ENCODE data around the gene BCAN. TPM values are rescaled to one million over a fixed set of nuclear protein-coding genes. Genes with fewer than 3 reads are reported as not detected.

The BCAN gene
- total and polyA plus RNA-seq, 2 of the 8 experiments (the other 6 are each of a cell fraction or from before 2014, with no cell fraction given) = 4.5 to 24.0 TPM

DNA sequence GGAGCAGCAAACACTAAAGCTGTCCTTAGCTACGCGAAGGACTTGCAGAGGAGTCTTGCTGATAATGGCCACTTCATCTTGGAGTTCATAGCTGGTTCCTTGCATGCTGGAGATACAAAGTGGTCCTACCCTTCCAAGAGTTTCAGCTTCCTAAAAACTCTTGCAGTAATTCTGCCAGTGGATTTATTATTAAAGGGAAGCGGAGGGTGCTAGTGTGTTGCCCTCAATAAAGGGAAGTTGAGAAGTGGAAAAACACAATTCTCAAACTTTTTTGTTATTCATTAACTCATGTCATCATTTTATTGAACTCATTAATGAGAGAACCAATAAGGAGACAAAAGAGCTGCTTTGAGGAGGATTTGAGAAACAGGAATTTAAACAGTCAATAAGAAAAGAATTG lies 29.3 kb upstream of the BCAN start:
- WGBS, 2 experiments (ENCODE audit: extremely low coverage in 1 of 2, insufficient coverage in 1 of 2, insufficient read length in 1 of 2, insufficient replicate concordance in 2 of 2, low coverage in 1 of 2, low lambda C conversion rate in 2 of 2, missing lambda C conversion rate in 1 of 2) = 91% methylated on average over 3 of the region's 3 CpGs; no CpG with 5 or more reads in 1 of the 2 experiments
- H4K20me1 ChIP-seq (replicated peaks in 1 of 2; ENCODE audit: control insufficient read depth in 1 of 2, insufficient read depth in 2 of 2, low read length in 2 of 2) = no peaks in the 10 kb centered on the region
- no peak overlapping the region for H3K14ac ChIP-seq (ENCODE audit: insufficient read length)
- H2BK12ac ChIP-seq (ENCODE audit: low read depth, low read length) = no peak overlapping the region
- no peak for TF ChIP-seq KDM5A (IDR thresholded peaks at IDR 0.05; ENCODE audit: low read length)
- TF ChIP-seq JUN (IDR thresholded peaks at IDR 0.05; ENCODE audit: low read depth, low read length) = no peak
- no peak for TF ChIP-seq POU5F1 (IDR thresholded peaks at IDR 0.05; ENCODE audit: low read depth, low read length)
- no peak for TF ChIP-seq CREB1 (IDR thresholded peaks at IDR 0.05)
- no peak for TF ChIP-seq SP2 (IDR thresholded peaks at IDR 0.05; ENCODE audit: low read length)
- no peak for TF ChIP-seq MAFK (IDR thresholded peaks at IDR 0.05; ENCODE audit: low read depth, low read length)
- no peak for TF ChIP-seq TBP (IDR thresholded peaks at IDR 0.05; ENCODE audit: low read depth, low read length)
- TF ChIP-seq, protein P1, sequence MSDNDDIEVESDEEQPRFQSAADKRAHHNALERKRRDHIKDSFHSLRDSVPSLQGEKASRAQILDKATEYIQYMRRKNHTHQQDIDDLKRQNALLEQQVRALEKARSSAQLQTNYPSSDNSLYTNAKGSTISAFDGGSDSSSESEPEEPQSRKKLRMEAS (IDR thresholded peaks at IDR 0.05) = no peak
- TF ChIP-seq CTBP2 (IDR thresholded peaks at IDR 0.05; ENCODE audit: borderline replicate concordance, insufficient read depth, insufficient read length, low read length) = no peak
- TF ChIP-seq HDAC6 (IDR thresholded peaks at IDR 0.05; ENCODE audit: low read depth, low read length) = no peak
- no peak for TF ChIP-seq JUND (IDR thresholded peaks at IDR 0.05; ENCODE audit: low read length)
- no peak for TF ChIP-seq YY1 (IDR thresholded peaks at IDR 0.05; ENCODE audit: low read depth, low read length)
- TF ChIP-seq CBX8 (IDR thresholded peaks at IDR 0.05; ENCODE audit: borderline replicate concordance, low read depth, low read length) = no peak
- TF ChIP-seq GABPA (IDR thresholded peaks at IDR 0.05; ENCODE audit: borderline replicate concordance, insufficient read depth, low read length) = no peak
- H3K27me3 ChIP-seq (replicated peaks in 1 of 4; ENCODE audit: control insufficient read depth in 3 of 4, extremely low read depth in 1 of 4, insufficient read depth in 3 of 4, low read length in 3 of 4) = 0 out of 7 replicates have a peak, but pooled peaks cover 0 to 3% (median 0%) of the 10 kb centered on the region in 4 experiments
- no peaks in the 10 kb centered on the region for H3K36me3 ChIP-seq (ENCODE audit: control insufficient read depth in 2 of 4, insufficient read depth in 4 of 4, low read length in 3 of 4)
- H3K27ac ChIP-seq (ENCODE audit: low read depth, low read length) = no peak overlapping the region
- no peak overlapping the region for H3K9ac ChIP-seq (replicated peaks in 1 of 4; ENCODE audit: extremely low read depth in 1 of 4, low read depth in 3 of 4, low read length in 3 of 4)
- no peaks in the 10 kb centered on the region for H3K23me2 ChIP-seq (ENCODE audit: low read depth, low read length)
- no peak overlapping the region for H3K18ac ChIP-seq (ENCODE audit: extremely low read depth, low read length)
- no peak overlapping the region for H3K4me3 ChIP-seq (ENCODE audit: extremely low read depth in 1 of 4, insufficient read depth in 2 of 4, low read depth in 3 of 4, low read length in 4 of 4)
- H3K79me1 ChIP-seq (ENCODE audit: low read depth, low read length) = no peaks in the 10 kb centered on the region
- no peak overlapping the region for H2BK15ac ChIP-seq (ENCODE audit: low read length)
- H2AFZ ChIP-seq (ENCODE audit: low read length) = no peak overlapping the region
- no peak overlapping the region for H3K23ac ChIP-seq (ENCODE audit: insufficient read length)
- H2BK5ac ChIP-seq (ENCODE audit: low read depth, low read length) = no peak overlapping the region
- no peak overlapping the region for H3K4ac ChIP-seq (replicated peaks; ENCODE audit: insufficient read length, low read depth, low read length)
- no peak overlapping the region for H3K56ac ChIP-seq (replicated peaks; ENCODE audit: insufficient read length, low read depth, low read length)
- H4K91ac ChIP-seq (replicated peaks; ENCODE audit: insufficient read length, low read length) = no peak overlapping the region
- no peak for DNase-seq (ENCODE audit: low read depth in 1 of 2, low spot score in 2 of 2)
- no peaks in the 10 kb centered on the region for H3K9me3 ChIP-seq (ENCODE audit: insufficient read depth in 2 of 2, low read depth in 1 of 2, low read length in 1 of 2)
- H3K79me2 ChIP-seq (ENCODE audit: control insufficient read depth in 1 of 2, insufficient read depth in 2 of 2, low read length in 2 of 2) = no peaks in the 10 kb centered on the region
- no peaks in the 10 kb centered on the region for H3K4me1 ChIP-seq (replicated peaks in 1 of 4; ENCODE audit: control insufficient read depth in 3 of 4, insufficient read depth in 4 of 4, low read length in 3 of 4)
- FAIRE-seq = no peak
- H2AK5ac ChIP-seq (ENCODE audit: low read depth, low read length) = no peak overlapping the region
- H4K8ac ChIP-seq (ENCODE audit: extremely low read depth, insufficient read depth, low read length) = no peak overlapping the region
- H2BK120ac ChIP-seq (replicated peaks; ENCODE audit: low read depth, low read length) = no peak overlapping the region
- H4K5ac ChIP-seq (ENCODE audit: insufficient read length, low read depth, low read length) = no peak overlapping the region
- POLR2A ChIA-PET (ENCODE audit: partially characterized antibody) = interaction anchor here (1.3 to 2.2 kb wide), 5 partner anchors 10 to 28 kb away, joined by 4 to 8 read pairs (median 5); partner anchors contain the start of gene NAXE
- H2BK20ac ChIP-seq (ENCODE audit: low read length) = no peak overlapping the region
- H3K4me2 ChIP-seq (ENCODE audit: insufficient read depth in 1 of 2, low read depth in 2 of 2, low read length in 2 of 2) = no peak overlapping the region
- CTCF ChIA-PET (ENCODE audit: partially characterized antibody) = interaction anchor here (0.7 to 43.0 kb wide), 19 partner anchors 8 to 167 kb away, joined by 3 to 868 read pairs (median 4); partner anchors contain the start of genes BCAN, GPATCH4, NES and TTC24

Measured in H1 (cell line).